ENCODE data around the gene ARID1B. TPM values are rescaled to one million over a fixed set of nuclear protein-coding genes. Genes with fewer than 3 reads are reported as not detected.

ARID1B gene
- total RNA-seq, 1 donor from 2014 or later: 155 TPM

DNA sequence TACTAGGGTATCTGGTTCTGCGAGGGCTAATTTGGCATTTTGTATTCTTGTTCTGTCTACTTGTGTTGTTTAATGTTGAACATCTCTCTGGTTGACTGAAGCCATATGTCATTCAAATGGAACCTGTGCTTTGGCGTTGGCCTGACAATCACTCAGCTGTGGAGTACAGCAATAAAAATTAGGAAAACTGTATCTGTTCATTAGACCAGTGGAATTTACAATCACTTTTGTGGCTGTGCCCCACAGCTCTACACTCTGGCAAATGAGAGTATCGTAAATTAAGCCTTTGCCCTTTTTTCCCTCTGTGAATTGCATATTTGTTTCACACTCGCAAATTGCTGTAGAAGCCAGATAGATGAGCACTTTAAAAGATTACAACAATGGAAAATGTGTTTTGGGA lies 102.0 kb downstream of the ARID1B start:
- Mint-ChIP-seq H3K36me3 (no peaks in the 10 kb centered on the region), H3K27me3 (ENCODE audit: low read depth) (no peaks in the 10 kb centered on the region), H3K27ac (no peak overlapping the region), H3K4me3 (no peak overlapping the region), H3K4me1 (peaks cover 34% of the 10 kb centered on the region), H3K9me3 (no peaks in the 10 kb centered on the region)
- no peak for DNase-seq (ENCODE audit: low spot score in 2 of 2, unreplicated experiment in 2 of 2)
- TF ChIP-seq, protein P1, sequence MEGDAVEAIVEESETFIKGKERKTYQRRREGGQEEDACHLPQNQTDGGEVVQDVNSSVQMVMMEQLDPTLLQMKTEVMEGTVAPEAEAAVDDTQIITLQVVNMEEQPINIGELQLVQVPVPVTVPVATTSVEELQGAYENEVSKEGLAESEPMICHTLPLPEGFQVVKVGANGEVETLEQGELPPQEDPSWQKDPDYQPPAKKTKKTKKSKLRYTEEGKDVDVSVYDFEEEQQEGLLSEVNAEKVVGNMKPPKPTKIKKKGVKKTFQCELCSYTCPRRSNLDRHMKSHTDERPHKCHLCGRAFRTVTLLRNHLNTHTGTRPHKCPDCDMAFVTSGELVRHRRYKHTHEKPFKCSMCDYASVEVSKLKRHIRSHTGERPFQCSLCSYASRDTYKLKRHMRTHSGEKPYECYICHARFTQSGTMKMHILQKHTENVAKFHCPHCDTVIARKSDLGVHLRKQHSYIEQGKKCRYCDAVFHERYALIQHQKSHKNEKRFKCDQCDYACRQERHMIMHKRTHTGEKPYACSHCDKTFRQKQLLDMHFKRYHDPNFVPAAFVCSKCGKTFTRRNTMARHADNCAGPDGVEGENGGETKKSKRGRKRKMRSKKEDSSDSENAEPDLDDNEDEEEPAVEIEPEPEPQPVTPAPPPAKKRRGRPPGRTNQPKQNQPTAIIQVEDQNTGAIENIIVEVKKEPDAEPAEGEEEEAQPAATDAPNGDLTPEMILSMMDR (IDR thresholded peaks at IDR 0.05; ENCODE audit: unreplicated experiment): no peak

DNA sequence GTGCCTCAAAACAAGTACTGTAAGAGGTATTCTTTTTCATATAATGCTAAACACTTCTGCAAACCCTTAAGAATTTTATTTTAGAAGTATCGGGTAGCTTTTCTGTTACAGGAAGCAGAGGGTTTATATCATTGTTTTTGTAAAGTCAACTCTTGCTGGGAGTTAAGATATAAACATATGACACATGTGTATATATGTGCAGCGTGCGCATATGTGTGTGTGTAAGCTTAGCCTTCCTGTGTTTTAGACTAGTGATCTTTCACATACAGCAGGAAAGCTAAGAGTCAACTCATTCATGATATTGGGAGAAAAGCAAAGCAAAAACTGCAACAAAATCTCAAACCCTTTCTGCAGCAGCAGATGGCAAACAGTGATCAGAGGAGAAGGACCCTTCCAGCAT lies 102.4 kb downstream of the ARID1B start:
- DNase-seq (ENCODE audit: low spot score in 2 of 2, unreplicated experiment in 2 of 2): no peak
- Mint-ChIP-seq H3K27me3 (ENCODE audit: low read depth) (no peaks in the 10 kb centered on the region), H3K27ac (peak overlapping the region; percentile 72), H3K36me3 (no peaks in the 10 kb centered on the region), H3K4me3 (no peak overlapping the region), H3K9me3 (no peaks in the 10 kb centered on the region), H3K4me1 (peaks cover 36% of the 10 kb centered on the region)
- TF ChIP-seq, protein P1 (IDR thresholded peaks at IDR 0.05; ENCODE audit: unreplicated experiment): no peak

DNA sequence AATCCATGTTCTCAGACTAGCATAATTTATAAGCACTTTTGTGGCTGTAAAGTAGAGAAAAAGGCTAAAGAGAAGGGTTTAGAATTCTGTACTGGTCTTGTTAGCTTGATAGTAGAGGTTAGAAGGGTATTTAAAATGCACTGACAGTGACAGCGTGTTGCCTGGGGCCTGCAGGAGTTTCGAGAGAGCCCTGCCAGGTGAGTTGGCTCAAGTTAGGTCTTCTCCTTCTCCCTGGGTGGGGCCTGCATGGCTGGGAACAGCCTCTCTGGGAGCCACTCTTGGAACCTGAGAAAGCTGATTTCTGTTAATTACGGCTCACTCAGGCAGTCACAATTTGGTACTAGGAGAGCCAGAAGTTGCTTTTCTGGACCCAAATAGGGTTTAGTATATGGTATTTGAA lies 103.7 kb downstream of the ARID1B start:
- Mint-ChIP-seq H3K36me3 (no peaks in the 10 kb centered on the region), H3K4me1 (peaks cover 36% of the 10 kb centered on the region), H3K27me3 (ENCODE audit: low read depth) (no peaks in the 10 kb centered on the region), H3K4me3 (no peak overlapping the region), H3K27ac (peak overlapping the region; percentile 48), H3K9me3 (no peaks in the 10 kb centered on the region)
- DNase-seq (ENCODE audit: low spot score in 2 of 2, unreplicated experiment in 2 of 2): no peak
- TF ChIP-seq, protein P1 (IDR thresholded peaks at IDR 0.05; ENCODE audit: unreplicated experiment): no peak

DNA sequence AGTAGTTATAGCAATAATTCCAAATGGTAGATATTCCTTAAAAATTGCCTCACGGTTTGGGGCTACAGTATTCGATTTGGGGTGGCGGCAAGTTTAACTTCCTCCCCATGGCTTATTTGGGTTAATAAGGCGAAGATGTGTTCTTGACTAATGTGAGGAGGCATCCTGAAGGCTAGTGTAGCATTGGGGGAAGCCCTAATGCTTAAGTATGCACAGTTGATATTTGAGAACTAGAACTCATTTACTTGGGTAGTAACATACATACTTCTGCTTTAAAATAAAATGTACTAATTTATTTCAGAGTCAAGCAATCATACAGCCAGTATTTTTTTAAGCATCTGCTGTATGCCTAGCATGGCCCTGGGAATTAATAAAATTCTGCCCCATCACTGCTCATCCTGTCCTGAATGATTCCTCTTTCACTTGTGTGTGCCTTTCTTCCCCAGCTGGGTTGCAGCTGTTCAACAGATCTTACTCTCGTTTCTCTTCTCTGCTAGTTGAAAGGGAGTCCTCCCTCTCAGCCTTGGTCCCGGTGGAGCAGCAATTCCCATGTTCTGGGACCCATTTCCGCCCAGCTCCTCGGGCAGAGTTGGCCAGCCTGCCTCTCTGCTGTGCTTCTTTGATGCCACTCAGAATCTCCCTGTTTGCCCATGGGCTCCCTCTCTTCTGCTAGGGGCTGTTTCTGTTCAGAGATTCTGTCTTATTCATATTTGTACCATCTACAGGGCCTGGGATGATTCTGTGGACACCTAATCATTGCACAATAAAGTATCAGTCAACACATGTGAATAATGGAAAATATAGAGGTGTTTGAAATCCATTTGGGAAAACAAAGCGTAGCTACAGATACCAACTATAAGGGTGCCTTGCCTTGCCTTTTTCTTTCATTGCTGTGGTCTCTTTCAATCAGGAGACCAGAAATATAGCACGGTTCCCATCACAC lies 104.8 kb downstream of the ARID1B start:
- Mint-ChIP-seq H3K4me1 (peaks cover 36% of the 10 kb centered on the region), H3K27ac (no peak overlapping the region)

DNA sequence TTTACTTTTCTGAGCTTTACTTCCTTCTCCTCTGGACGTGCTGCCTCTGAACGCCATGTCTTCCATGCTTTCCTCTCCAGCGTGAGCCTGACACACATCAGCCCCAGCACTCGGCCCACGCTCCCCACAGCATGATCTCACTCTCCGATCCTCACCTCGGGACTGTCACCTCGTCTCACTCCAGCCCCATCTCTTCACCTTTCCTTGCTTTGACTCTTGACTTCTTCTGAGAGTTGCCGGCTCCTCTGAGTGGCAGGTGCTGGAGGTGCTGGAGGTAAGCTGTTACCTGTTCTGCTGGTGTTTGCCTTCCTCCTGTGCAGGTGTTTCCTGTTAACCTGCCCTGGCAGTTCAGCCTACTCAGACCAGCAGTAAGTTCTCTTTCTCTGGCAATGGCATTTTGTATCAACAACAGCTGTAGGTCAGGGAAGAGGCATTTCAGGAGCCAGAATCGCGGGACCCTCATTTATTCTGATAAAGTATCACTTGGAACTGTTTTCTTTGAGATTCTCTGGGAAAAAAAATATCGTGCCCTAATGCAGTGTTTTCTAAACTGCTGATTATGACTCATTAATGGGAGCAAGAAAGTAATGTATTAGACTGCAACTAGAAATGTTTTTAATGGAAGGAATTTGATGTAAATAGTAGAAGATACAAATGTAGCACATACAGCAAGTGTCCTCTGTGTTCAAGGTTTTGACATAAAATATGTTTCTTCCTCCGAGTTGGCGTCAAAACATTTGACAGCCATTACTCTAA lies 106.5 kb downstream of the ARID1B start:
- H3K4me3 Mint-ChIP-seq: no peak overlapping the region
- no peaks in the 10 kb centered on the region for H3K9me3 Mint-ChIP-seq
- H3K36me3 Mint-ChIP-seq: no peaks in the 10 kb centered on the region
- no peaks in the 10 kb centered on the region for H3K27me3 Mint-ChIP-seq (ENCODE audit: low read depth)
- peaks cover 38% of the 10 kb centered on the region for H3K4me1 Mint-ChIP-seq
- DNase-seq (ENCODE audit: low spot score in 2 of 2, unreplicated experiment in 2 of 2): no peak
- TF ChIP-seq, protein P1 (IDR thresholded peaks at IDR 0.05; ENCODE audit: unreplicated experiment): no peak
- no peak overlapping the region for H3K27ac Mint-ChIP-seq

More for the DNA sequence above, 104.8 kb downstream of the ARID1B start:
- no peak overlapping the region for H3K4me3 Mint-ChIP-seq
- no peaks in the 10 kb centered on the region for H3K27me3 Mint-ChIP-seq (ENCODE audit: low read depth)
- no peak for DNase-seq (ENCODE audit: low spot score in 2 of 2, unreplicated experiment in 2 of 2)
- no peaks in the 10 kb centered on the region for H3K9me3 Mint-ChIP-seq
- H3K36me3 Mint-ChIP-seq: no peaks in the 10 kb centered on the region
- TF ChIP-seq, protein P1 (IDR thresholded peaks at IDR 0.05; ENCODE audit: unreplicated experiment): no peak
